HG03095 (cell line): ENCODE data around the gene HP.
A peak's percentile ranks its signal among the peaks of the same experiment; 100 is the strongest.
"Not testable (repeated sequence)": the region's sequence is repeated elsewhere in the genome, so short reads cannot be mapped to it uniquely, and the experiment has no call there.

Experiments used
- ATAC-seq: cut with Tn5 transposase; IDR thresholded peaks from one replicate; pipeline ENCODE4 v1.9.1; 2021; ENCODE audit warnings: moderate library complexity; ENCODE audit not compliant: unreplicated experiment

HP gene

DNA sequence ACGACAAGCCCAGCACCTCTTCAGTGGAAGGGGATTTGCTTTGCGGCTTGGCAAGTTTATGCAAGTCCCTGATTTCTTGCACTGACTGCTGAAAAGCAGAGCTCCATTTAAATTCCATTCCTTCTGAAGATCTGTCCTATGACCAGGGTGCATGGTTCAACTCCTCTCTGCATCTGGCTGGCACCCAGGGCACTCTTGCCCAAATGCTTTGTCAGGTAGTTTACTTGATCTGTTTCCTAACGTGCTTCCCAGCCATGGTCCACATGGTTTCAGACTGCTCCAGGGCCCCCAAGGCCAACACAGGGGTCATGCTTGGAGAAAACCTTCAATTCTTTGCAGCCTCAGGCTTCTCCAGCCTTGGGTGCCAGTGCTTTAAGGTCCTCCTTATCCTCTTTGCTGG is 11.2 kb upstream of the HP start:
- ATAC-seq, result no peak

DNA sequence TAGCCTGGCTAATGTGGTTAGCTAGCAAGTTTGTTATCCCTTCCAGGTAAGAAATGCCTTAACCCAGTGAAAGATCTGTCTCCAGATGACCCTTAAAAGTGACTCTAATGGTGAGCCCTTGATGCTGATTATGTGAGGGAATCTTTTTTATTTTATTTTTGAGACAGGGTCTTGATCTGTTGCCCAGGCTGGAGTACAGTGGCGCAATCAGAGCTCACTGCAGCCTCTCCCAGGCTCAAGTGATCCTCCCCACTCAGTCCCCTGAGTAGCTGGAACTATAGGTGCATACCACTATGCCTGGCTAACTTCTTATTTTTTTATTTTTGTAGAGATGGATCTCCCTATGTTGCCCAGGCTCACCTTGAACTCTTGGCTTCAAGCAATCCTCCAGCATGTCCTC is 10.8 kb upstream of the HP start:
- ATAC-seq, result no peak

DNA sequence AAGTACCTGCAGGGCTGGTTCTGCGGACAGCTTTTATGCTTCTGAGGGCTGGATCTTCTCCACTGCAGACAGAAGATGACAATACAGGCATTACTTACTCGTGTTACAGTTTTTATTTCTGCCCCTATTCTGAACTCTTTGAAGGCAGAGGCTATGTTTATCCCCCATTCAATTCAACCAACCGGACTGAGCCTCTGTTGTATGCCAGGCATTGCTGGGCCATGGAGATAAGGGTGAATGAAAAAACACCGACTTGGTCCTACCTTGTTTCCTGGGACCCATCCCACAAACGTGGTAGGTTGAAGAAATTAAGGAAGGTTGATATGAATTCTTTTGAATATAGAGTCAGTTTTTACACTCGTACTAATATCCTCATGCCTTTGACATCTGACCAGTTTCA is 10.0 kb upstream of the HP start:
- no peak for ATAC-seq

DNA sequence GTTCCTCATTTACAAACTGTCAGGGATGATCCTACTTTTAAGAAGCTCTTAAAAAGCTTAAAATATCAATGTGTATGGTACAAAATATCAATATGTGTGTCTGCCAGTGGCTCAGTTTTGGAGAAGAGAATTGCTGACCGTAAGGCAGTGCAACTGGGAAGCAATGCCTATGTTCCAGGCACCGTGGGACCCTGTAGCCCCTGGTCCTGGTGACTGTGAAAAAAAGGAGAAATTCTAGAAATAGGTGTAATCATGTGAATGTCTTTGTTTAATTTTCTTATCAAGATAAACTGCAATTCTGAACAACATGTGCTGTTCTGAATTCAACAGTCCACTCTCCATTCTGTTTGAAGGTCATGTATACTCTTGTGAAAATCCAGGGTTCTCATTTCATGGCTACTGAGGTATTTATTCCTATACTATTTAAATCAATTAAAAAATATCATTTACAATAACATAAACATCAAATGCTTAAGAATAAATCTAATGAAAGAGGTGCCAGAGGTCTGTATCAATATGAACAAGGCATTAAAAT is 9.4 kb upstream of the HP start:
- no peak for ATAC-seq

DNA sequence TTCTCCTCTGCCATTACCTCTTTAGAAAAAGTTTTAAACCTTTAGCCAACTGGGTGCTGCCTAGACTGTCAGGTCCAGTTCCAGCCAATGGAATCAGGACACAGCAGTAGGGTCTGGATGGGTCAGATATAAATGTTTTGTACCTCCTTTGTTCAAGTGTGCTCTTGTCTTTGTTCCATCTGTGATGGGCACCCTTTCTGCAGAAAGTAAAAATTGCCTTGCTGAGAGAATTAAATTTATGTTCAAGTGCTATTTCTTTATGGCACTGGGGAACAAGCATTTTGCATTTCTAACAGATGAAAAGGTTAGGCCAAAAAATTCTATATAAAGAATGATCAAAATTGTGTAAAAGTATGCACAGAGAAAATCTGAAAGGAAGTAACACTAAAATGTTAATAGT is 5.2 kb upstream of the HP start:
- no peak for ATAC-seq

DNA sequence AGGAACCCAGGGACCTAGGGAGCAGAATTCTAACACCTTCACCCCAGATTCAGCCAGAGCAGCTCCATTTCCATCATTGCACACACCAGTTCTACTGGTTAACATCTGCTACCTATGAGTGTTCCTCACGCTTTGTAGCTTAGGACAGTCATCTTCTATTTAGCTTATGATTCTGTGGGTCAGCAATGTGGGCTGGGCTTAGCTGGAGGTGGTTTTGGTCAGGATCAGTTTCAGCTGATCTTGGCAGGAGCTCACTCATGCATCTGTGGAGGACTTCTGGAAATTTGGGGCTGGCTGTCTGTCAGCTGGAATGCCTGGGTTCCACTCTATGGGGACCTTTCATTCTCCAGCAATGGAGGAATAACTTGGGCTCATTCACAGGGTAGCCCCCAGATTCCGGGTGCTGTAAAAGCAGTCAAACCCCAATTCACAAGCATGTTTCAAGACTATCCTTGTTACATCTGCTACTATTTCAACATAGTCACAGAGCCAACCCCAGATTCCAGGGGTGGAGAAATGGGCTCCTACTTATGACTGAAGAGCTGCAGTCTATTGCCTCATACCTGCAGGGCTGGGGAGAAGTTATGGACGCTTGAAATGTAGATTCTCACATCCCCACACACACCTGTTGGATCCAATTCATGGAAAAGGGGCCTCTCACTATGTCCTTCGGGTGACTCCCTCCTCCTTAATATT is 3.4 kb upstream of the HP start:
- ATAC-seq, result no peak

DNA sequence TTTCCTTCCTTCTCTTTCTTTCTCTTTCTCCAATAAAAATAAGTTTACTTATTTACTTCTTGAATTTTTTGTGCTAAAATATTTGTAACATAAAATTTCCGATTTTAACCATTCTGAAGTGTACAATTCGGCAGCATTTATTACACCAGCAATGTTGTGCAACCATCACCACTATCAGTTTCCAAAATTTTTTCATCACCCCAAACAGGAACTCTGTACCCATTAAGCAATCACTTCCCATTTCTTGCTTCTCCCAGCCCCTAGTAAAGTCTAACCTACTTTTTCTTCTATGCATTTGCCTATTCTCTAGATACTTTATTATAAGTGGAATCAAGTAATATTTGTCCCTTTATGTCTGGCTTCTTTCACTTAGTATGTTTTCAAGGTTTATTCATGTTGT is 2.5 kb upstream of the HP start:
- no peak for ATAC-seq

DNA sequence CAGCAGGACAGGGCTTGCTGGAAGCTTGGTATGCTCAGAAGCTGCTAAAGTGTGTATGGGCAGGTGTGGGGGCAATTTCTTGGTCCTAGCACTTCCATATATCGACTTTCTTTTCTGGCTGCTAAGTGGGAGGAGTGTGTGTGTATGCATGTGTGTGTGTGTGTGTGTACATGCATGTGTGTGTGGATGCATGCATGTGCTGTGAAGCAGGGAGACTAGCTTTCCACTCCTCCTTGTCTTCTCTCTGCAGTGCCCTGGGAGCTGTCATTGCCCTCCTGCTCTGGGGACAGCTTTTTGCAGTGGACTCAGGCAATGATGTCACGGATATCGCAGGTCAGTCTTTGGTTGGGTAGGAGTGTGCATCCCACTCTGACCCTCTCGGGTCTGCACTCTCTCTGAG is 1.6 kb downstream of the HP start:
- no peak for ATAC-seq

DNA sequence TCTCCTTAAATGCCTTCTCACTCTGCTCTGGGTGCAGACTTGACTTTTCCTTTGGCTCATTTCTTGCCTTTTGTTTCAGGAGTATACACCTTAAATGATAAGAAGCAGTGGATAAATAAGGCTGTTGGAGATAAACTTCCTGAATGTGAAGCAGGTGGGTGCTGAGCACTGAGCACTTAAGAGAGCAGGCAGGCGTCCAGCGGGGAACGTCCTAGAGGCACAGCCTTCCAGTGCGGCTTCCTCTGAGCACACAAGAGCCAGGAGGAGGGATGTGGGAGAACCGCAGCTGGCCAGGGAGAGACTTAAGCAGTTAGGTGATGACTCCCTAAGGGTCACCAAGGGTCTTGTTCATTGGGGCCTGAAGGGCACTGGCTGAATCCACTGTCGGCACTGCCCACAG is 3.0 kb downstream of the HP start:
- not testable (repeated sequence) for ATAC-seq

DNA sequence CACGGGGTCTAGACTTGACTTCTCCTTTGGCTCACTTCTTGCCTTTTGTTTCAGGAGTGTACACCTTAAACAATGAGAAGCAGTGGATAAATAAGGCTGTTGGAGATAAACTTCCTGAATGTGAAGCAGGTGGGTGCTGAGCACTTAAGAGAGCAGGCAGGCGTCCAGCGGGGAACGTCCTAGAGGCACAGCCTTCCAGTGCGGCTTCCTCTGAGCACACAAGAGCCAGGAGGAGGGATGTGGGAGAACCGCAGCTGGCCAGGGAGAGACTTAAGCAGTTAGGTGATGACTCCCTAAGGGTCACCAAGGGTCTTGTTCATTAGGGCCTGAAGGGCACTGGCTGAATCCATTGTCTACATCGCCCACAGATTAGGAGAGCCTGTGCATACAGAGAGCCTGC is 4.8 kb downstream of the HP start:
- not testable (repeated sequence) for ATAC-seq

DNA sequence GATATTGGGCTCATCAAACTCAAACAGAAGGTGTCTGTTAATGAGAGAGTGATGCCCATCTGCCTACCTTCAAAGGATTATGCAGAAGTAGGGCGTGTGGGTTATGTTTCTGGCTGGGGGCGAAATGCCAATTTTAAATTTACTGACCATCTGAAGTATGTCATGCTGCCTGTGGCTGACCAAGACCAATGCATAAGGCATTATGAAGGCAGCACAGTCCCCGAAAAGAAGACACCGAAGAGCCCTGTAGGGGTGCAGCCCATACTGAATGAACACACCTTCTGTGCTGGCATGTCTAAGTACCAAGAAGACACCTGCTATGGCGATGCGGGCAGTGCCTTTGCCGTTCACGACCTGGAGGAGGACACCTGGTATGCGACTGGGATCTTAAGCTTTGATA is 6.1 kb downstream of the HP start:
- ATAC-seq, result no peak

DNA sequence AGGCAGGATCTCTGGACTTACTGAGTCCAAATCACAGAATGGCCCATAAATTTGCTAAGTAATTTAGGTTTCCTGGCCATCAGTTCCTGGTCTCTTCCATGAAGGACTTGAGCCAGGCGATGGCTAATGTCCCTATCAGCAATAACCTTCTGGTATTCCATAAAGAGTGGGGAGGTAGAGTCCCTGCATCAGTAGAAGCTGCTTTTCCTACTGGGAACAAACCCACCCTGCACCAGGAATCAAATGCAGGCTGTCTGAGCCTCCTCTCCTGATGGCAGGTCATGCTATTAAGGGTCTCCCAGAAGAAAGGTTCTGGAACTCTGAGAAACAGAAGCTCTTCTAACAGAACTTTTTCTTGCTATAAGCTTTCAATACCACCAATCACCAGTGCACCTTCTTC is 7.3 kb downstream of the HP start:
- ATAC-seq, result no peak

DNA sequence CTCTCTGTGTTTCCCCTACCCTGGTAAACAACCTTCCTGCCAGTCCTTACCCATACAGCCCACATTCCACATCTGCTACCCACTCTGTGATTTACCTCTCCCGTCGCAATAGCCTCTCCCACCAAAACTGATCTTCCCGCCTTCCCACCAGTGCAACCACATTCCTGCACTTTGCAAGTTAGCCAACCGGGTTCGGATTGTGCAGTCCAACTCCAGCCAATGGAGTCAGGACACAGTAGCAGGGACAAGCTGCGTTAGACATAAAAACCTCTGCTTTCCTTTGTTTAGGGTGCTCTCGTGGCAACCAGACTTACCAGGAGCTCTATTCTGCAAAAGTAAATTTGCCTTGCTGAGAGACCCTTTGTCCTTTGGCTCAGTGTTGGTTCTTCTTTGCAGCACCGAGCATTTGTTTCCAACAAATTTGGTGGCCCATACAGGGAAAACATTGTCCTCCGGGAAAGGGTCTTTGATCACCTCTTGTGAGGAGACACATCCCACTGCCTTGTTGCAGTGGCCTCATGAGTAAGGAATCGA is 10.1 kb downstream of the HP start:
- no peak for ATAC-seq

DNA sequence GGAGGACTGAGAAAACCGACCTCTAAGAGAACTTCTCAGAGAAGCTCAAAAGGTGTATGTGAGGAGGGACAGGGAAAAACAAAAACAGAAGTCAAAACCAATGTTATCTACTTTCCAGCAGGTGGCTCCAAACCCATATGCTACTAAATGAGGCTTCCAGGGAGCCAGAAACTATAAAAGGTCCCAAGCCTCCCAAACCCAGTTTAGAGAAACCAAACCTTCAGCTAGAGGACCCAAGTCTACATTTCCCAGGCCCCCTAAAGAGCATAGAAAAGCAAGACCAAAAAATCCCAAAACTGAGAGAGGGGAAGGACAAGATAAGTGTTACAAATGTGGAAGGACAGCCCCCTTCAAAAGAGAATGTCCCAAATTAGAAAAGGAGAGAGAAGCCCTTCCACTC is 12.4 kb downstream of the HP start:
- peak; percentile 50 for ATAC-seq

DNA sequence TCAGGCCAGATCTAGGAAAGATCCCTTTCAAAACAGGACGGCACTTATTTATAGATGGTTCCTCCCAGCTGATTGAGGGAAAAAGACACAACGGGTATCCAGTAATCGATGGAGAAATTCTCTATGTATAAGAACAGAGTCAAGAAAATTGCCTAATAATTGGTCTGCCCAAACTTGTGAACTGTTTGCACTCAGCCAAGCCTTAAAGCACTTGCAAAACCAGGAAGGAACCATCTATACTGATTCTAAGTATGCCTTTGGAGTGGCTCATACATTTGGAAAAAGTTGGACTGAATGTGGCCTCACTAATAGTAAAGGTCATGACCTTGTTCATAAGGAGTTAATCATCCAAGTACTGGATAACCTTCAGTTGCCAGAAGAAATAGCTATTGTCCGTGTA is 14.6 kb downstream of the HP start:
- ATAC-seq, result no peak

DNA sequence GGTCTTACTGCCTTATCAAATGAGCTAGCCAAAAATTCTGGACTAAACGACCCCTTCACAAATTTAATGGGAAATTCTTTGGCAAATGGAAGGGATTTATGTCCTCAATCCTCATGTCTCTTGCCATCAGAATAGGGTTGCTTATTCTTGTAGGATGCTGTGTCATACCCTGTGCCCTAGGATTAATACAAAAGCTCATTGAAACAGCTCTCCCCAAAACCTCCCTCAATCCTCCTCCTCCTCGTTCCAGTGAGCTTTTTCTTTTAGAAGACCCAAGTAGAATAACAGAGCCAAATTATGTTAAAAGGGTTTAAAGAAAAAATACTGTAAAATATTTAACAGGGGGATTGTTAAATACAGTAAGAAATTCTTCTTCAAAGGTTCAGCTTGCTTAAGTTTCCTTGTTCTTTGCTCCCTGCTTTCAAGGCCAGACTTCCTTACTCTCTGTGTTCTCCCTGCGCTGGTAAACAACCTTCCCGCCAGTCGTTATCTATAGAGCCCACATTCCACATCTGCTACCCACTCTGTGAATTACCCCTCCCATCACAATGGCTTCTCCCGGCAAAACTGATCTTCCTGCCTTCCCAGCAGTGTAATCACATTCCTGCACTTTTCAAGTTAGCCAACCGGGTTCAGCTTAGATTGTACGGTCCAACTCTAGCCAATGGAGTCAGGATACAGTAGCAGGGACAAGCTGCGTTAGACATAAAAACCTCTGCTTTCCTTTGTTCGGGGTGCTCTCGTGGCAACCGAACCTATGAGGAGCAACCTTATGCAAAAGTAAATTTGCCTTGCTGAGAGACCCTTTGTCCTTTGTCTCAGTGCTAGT is 18.4 kb downstream of the HP start:
- no peak for ATAC-seq

DNA sequence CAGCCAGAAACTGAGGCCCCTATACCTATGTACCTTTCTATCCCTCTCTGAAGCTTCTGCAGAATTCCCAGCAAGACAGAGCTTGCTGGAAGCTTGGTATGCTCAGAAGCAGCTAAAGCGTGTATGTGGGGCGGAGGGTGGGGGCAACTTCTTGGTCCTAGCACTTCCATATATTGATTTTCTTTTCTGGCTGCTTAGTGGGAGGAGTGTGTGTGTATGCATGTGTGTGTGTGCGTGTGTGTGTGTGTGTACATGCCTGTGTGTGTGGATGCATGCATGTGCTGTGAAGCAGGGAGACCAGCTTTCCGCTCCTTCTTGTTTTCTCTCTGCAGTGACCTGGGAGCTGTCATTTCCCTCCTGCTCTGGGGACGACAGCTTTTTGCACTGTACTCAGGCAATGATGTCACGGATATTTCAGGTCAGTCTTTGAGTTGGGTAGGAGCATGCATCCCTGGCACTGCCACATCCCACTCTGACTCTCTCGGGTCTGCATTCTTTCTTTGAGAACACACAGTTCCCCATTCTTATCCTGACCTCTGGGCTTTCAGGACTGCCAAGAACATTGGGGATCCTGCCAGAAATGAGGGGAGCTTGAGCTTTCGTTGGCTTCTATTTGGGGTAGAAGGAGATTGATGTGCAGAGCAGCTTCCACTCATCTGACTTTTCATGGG is 19.4 kb downstream of the HP start:
- no peak for ATAC-seq

DNA sequence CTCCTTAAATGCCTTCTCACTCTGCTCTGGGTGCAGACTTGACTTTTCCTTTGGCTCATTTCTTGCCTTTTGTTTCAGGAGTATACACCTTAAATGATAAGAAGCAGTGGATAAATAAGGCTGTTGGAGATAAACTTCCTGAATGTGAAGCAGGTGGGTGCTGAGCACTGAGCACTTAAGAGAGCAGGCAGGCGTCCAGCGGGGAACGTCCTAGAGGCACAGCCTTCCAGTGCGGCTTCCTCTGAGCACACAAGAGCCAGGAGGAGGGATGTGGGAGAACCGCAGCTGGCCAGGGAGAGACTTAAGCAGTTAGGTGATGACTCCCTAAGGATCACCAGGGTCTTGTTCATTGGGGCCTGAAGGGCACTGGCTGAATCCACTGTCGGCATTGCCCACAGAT is 20.8 kb downstream of the HP start:
- not testable (repeated sequence) for ATAC-seq

DNA sequence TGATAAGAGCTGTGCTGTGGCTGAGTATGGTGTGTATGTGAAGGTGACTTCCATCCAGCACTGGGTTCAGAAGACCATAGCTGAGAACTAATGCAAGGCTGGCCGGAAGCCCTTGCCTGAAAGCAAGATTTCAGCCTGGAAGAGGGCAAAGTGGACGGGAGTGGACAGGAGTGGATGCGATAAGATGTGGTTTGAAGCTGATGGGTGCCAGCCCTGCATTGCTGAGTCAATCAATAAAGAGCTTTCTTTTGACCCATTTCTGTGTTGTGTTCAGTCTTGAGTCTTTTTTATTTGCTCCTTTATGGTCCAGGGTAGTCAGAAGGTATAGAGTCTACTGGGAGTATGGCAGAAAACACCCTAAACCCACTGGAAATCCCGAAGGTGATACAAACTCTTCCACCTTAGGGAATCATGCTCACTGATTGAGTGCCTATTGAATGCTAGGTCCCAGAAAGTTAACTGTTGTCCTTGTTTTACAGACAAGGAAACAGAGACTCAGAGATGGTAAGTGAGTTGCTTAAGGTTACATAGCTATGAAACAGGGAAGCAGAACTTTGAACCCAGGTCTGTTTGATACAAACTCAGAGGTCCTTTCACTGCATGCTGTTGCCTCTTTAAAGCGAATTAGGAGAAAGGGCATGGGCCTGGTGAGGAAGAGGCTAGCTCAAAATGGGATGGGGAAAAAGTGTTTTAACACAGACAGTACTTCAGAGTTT is 22.8 kb downstream of the HP start:
- not testable (repeated sequence) for ATAC-seq

DNA sequence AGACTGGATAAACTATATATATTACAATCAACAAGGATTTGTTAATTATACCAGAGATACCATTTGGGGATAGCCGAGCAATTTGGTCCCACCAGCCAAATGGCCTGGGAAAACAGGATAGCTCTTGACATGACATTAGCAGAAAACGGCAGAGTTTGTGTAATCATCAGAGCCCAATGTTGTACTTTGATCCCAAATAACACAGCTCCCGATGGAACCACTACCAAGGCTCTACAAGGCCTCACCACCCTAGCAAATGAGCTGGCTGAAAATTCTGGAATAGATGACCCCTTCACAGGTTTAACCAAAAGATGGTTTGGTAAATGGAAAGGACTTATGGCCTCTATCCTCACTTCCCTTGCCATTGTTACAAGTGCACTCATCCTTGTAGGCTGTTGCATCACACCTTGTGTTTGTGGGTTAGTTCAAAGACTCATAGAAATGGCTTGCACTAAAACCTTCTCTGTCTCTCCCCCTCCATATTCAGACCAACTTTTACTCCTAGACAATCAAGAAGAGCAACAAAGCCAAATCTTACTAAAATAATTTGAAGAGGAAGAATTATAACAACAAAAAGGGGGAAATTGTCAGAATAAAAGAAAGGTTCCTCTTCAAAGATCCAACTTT is 29.6 kb downstream of the HP start:
- no peak for ATAC-seq
